GM12892 (cell line): ENCODE data around the gene ACTL6B.

ENCODE experiments used
- POLR2A ChIP-seq: IDR thresholded peaks from 2 replicates; pipeline ENCODE4 v1.6.1; 2011; ENCODE audit warnings: low read depth, low read length, control low read depth
- POLR2AphosphoS5 ChIP-seq: IDR thresholded peaks from 2 replicates; pipeline ENCODE4 v1.6.1; 2011; ENCODE audit warnings: low read depth, low read length, control low read depth
- TAF1 ChIP-seq: IDR thresholded peaks from 2 replicates; pipeline ENCODE4 v1.6.1; 2011; ENCODE audit warnings: low read depth, mild to moderate bottlenecking, control low read depth, low read length, borderline replicate concordance

GRCh38 chr7:100626530-100627237 is 29.6 kb downstream of the ACTL6B start:
- TF ChIP-seq POLR2A: peak; percentile 60; the same call in 1 of the 2 replicates
- 0 out of 2 replicates have a peak, but pooled peaks have one; percentile 51 for TF ChIP-seq POLR2AphosphoS5
- TF ChIP-seq TAF1: peak; percentile 74; the same call in 1 of the 2 replicates
